Measurements from ENCODE around the gene HOXA5. TPM values are rescaled to one million over a fixed set of nuclear protein-coding genes. Genes with fewer than 3 reads are reported as not detected.

Gene HOXA5
- total RNA-seq, 1 donor from 2014 or later, result 16.0 TPM

DNA sequence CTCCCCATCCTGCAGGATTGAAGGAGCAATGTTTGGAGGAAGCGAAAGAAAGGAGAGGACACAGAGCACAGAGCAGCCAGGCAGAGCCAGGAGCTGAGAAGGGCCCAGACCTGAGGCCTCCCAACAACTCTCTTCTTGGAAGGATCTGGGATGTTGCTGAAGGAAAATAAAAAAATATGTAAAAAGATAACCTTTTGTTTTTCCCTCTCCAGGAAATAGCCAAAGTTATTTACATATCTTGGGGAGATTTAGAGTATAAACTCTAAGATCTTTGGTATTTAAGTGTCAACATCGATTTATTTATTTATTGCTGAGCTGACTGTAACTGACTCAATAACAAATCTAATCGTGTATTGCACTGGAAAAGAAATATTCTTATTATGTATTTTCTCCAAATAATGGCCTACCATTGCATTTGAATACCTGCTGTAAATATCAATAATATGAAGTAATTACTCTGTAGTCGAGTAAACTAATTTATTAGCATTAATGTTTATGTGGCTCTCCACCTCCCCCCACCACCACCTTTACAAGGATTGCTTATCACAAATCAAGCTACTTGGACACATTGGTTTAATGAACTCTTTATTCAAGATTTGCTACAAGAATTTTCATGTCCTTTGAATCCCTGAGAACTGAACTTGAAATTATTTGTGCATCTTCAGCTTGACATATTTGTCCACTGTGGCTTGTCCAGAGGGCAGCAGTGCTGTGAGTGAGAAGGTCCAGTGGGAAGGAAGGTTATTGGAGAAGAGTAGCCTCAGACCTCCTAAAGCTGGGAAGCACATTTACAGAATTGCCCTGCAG lies 43.4 kb upstream of the HOXA5 start:
- H3K27ac ChIP-seq, result no peak overlapping the region
- peaks cover 100% of the 10 kb centered on the region for H3K27me3 ChIP-seq
- TF ChIP-seq, protein P1, sequence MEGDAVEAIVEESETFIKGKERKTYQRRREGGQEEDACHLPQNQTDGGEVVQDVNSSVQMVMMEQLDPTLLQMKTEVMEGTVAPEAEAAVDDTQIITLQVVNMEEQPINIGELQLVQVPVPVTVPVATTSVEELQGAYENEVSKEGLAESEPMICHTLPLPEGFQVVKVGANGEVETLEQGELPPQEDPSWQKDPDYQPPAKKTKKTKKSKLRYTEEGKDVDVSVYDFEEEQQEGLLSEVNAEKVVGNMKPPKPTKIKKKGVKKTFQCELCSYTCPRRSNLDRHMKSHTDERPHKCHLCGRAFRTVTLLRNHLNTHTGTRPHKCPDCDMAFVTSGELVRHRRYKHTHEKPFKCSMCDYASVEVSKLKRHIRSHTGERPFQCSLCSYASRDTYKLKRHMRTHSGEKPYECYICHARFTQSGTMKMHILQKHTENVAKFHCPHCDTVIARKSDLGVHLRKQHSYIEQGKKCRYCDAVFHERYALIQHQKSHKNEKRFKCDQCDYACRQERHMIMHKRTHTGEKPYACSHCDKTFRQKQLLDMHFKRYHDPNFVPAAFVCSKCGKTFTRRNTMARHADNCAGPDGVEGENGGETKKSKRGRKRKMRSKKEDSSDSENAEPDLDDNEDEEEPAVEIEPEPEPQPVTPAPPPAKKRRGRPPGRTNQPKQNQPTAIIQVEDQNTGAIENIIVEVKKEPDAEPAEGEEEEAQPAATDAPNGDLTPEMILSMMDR (IDR thresholded peaks at IDR 0.05), result no peak
- H3K36me3 ChIP-seq, result no peaks in the 10 kb centered on the region
- H3K9me3 ChIP-seq, result no peaks in the 10 kb centered on the region
- no peak for DNase-seq
- intact Hi-C loops (cut with DNase I), result no loop called here
- ATAC-seq, result no peak
- H3K4me3 ChIP-seq, result no peak overlapping the region
- peaks cover 41% of the 10 kb centered on the region for H3K4me1 ChIP-seq

DNA sequence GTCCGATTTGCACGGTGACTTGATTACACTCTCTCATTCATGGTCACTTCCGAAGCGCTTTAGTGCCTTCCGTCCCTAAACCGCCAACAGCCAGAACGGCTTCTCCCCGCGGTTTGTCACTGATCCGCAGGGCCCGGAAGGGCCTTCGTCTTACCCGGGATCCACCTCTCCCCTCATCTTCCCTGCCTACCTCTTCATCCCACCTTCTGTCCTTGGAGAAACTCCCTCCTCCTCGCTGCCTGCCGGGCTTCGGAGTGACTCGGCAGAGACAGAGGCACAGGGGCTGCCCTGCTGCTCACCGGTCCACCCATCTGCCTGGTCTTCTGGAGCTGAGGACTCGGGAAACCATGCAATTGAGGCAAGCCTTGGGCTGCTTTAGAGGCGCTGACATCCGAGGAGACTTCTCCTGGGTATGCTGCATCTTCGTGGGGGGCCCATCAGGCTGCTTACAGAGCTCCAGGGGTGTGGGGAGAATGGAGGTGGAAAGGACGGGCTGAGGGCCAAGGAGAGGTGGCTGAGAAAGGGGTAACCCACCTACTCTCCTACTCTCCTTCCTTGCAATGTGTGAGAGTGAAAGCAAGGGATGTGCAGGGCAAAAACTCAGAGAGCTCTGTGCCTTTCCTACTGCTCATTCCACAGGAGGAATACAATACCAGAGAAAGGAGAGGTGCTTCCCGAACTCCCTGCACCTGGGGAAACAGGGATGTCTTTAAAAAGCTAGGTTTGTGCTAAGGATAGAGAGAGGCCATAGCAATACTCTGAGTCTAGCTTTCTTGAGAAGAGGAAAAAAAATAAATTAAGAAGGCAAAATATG lies 42.6 kb upstream of the HOXA5 start:
- intact Hi-C loops (cut with DNase I), result no loop called here
- H3K27me3 ChIP-seq, result peaks cover 100% of the 10 kb centered on the region
- H3K27ac ChIP-seq, result no peak overlapping the region
- TF ChIP-seq, protein P1 (IDR thresholded peaks at IDR 0.05), result no peak
- no peaks in the 10 kb centered on the region for H3K36me3 ChIP-seq
- no peaks in the 10 kb centered on the region for H3K9me3 ChIP-seq
- ATAC-seq (no peak), DNase-seq (peak; percentile 31)
- no peak overlapping the region for H3K4me3 ChIP-seq
- H3K4me1 ChIP-seq, result peaks cover 41% of the 10 kb centered on the region

DNA sequence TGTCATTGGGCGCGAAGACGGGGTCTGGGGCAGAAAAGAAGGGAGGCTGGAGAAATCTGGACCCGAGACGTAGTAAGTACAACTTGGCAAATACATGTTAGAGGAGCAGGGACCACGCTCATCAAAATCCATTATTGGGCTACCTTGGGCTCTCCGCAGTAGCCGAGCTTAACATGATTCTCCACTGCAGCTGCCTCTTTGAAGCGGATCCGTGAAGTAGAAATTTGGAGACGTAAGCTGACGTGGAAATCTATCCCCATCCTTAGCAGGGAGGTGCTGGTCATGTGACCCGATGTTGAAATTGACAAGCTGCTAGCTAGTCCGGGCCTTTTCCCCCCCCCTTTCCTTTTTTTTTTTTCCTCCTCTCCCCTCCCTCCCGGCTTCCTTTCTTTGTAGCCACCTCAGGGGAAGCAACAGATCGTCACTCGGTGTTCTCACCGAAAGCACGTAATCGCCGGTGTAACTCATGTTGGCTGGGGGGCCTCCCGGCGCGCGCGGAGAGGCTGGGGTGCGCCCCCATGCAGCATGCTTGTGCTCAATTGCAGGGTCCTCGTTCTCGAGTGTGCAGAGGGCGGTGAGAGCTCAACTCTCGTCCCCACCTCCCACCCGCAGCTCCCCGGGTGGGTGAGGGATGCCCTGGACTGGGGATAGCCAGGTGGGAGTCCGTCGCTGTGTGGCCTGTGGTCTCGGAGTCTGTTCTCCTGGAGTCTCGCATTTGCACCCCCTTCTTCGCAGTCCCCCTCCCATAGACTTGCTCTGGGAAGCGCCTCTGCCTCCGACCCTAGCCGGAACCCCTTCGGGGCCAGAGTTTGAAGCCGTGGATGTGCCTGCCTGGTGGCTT lies 41.8 kb upstream of the HOXA5 start, which contains the start of gene HOXA11:
Gene HOXA11, minus strand, starts transcription at position 220 of the 841 bp plus-strand sequence. Its CDS starts 88 bp downstream, at position 132.
- intact Hi-C loops (cut with DNase I), result no loop called here
- peaks cover 100% of the 10 kb centered on the region for H3K27me3 ChIP-seq
- no peak within 1 kb of the TSS for H3K27ac ChIP-seq

DNA sequence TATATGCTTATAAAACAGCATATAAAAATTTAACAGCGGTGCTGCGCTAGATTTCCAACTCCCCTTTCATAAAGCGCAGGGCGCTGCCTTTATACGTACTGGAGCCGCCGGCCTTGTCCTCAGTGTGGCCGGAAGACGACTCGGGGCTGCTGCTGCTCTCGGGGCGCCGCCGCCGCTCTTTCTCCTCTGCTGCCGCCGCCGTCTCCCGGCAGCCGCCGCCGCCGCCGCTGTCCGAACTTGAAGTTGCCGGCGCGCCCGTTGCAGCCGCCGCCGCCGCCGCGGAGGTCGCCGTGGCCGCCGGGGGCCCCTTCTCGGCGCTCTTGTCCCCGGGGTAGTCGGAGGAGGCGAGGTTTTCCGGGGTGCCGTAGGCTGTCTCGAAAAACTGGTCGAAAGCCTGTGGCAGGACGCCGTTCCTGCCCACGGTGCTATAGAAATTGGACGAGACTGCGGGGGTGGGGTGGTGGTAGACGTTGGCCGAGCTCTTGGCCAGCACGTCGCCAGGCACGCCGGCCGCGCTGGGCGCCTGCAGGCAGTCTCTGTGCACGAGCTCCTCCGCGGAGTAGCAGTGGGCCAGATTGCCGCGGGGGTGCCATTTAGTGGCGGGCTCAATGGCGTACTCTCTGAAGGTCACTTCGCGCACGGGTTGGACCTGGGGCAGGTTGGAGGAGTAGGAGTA lies 41.0 kb upstream of the HOXA5 start:
- H3K27me3 ChIP-seq, result peaks cover 100% of the 10 kb centered on the region
- intact Hi-C loops (cut with DNase I), result no loop called here
- TF ChIP-seq, protein P1 (IDR thresholded peaks at IDR 0.05), result no peak
- no peak overlapping the region for H3K27ac ChIP-seq
- H3K9me3 ChIP-seq, result no peaks in the 10 kb centered on the region
- ATAC-seq (no peak), DNase-seq (peak; percentile 68)
- peaks cover 41% of the 10 kb centered on the region for H3K4me1 ChIP-seq
- no peaks in the 10 kb centered on the region for H3K36me3 ChIP-seq
- peak overlapping the region; percentile 31 for H3K4me3 ChIP-seq

More for the DNA sequence above, 41.8 kb upstream of the HOXA5 start, which contains the start of gene HOXA11:
- no peak for ATAC-seq
- DNase-seq, result peak; percentile 59
- H3K4me3 ChIP-seq, result peak within 1 kb of the TSS; percentile 31
- H3K9me3 ChIP-seq, result no peaks in the 10 kb centered on the region
- H3K4me1 ChIP-seq, result peaks cover 41% of the 10 kb centered on the region
- TF ChIP-seq, protein P1 (IDR thresholded peaks at IDR 0.05), result no peak
- no peaks in the 10 kb centered on the region for H3K36me3 ChIP-seq
